Endodermal cell (in vitro differentiated cells): ENCODE data around the gene KCNIP4. TPM values are rescaled to one million over a fixed set of nuclear protein-coding genes. Genes with fewer than 3 reads are reported as not detected.

Experiments used
- DNase-seq: peaks from one replicate; pipeline ENCODE4 v3.0.0-alpha.2; 2017
- H3K27ac ChIP-seq: 2 replicates; pipeline ENCODE4 v1.5.1; 2013; ENCODE audit warnings: mild to moderate bottlenecking, low read depth, low read length, moderate library complexity
- H3K27me3 ChIP-seq: 2 replicates; pipeline ENCODE4 v1.6.1; 2013; ENCODE audit warnings: mild to moderate bottlenecking, low read length, moderate library complexity; ENCODE audit not compliant: insufficient read depth, control insufficient read depth, poor library complexity, severe bottlenecking
- H3K36me3 ChIP-seq: 2 replicates; pipeline ENCODE4 v1.7.0; 2013; ENCODE audit warnings: mild to moderate bottlenecking, low read length, moderate library complexity; ENCODE audit not compliant: control insufficient read depth, insufficient read depth
- H3K4me1 ChIP-seq: one replicate; pipeline ENCODE4 v1.7.0; 2013; ENCODE audit warnings: low read length; ENCODE audit not compliant: control insufficient read depth, insufficient read depth
- H3K4me3 ChIP-seq: 2 replicates; pipeline ENCODE4 v1.5.1; 2013; ENCODE audit warnings: mild to moderate bottlenecking, low read length, moderate library complexity
- H3K9ac ChIP-seq: 2 replicates; pipeline ENCODE4 v1.6.1; 2013; ENCODE audit warnings: mild to moderate bottlenecking, low read length, moderate library complexity; ENCODE audit not compliant: poor library complexity, severe bottlenecking; ENCODE audit errors: extremely low read depth
- H3K9me3 ChIP-seq: 2 replicates; pipeline ENCODE4 v1.6.1; 2013; ENCODE audit warnings: mild to moderate bottlenecking, low read length, moderate library complexity; ENCODE audit not compliant: control insufficient read depth
- H3K27ac Mint-ChIP-seq: 2 replicates; pipeline ENCODE4 v1.8.0; 2020; ENCODE audit warnings: mixed read lengths
- H3K27me3 Mint-ChIP-seq: 2 replicates; pipeline ENCODE4 v1.8.0; 2021; ENCODE audit warnings: mild to moderate bottlenecking, mixed read lengths; ENCODE audit not compliant: insufficient read depth
- H3K36me3 Mint-ChIP-seq: 2 replicates; pipeline ENCODE4 v1.8.0; 2020; ENCODE audit warnings: low read depth, mixed read lengths
- H3K4me1 Mint-ChIP-seq: 2 replicates; pipeline ENCODE4 v1.8.0; 2020; ENCODE audit warnings: mixed read lengths
- H3K4me3 Mint-ChIP-seq: 2 replicates; pipeline ENCODE4 v1.8.0; 2020; ENCODE audit warnings: mild to moderate bottlenecking, moderate library complexity, mixed read lengths
- H3K9me3 Mint-ChIP-seq: 2 replicates; pipeline ENCODE4 v1.8.0; 2020; ENCODE audit warnings: mild to moderate bottlenecking, mixed read lengths
- WGBS, 2 experiments: methylation state at CpG; one replicate each; pipeline versions ENCODE4 v1.1.5 to v1.1.7; 2013; ENCODE audit warnings: missing lambda C conversion rate in 2 of 2, mixed read lengths in 1 of 2; ENCODE audit not compliant: insufficient coverage in 1 of 2, insufficient read length in 1 of 2; 5-methylcytosine and 5-hydroxymethylcytosine counted together
- total RNA-seq, 2 donors: library from RNA; stranded (reverse); fragmentation: NEBNext Ultra II Directional in 1 of 2; extraction: Animal tissue kit (Norgen Biotek cat#: 25700) in 1 of 2; gene quantifications; 2 replicates in 1 of 2; 3 replicates in 1 of 2; pipeline ENCODE4 v1.2.1, GENCODE V29; 2021
- TF ChIP-seq, protein P1 (sequence below): fragments of 200-600 bp; sonication (generic); conservative IDR thresholded peaks from 2 replicates; pipeline ENCODE4 v1.5.0; 2021; ENCODE audit warnings: antibody characterized with exemption, mild to moderate bottlenecking

The KCNIP4 gene
- total RNA-seq, 2 donors from 2014 or later = not detected

DNA sequence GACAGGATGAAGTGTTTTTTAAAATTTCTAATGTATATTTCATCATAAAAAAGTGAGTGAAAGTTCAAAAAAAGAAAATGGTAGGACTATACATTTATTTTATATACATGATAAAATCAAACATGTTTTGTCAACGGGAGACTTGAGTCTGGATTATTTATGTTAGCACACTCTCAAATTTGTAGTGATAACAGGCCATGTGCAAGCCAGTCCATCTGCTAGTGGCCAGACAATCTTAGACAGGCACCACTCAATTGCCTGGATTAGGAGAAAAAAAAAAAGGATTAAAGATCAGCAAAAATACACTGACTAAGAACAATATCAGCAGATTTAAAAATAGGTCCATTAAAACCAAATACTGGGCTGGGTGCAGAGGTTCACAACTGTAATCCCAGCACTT, 71.9 kb downstream of the KCNIP4 start:
- no peaks in the 10 kb centered on the region for H3K36me3 Mint-ChIP-seq
- Histone ChIP-seq H3K36me3 (no peaks in the 10 kb centered on the region), H3K27me3 (no peaks in the 10 kb centered on the region), H3K9me3 (no peaks in the 10 kb centered on the region), H3K4me1 (no peaks in the 10 kb centered on the region), H3K9ac (no peak overlapping the region), H3K4me3 (no peak overlapping the region), H3K27ac (no peak overlapping the region)
- H3K9me3 Mint-ChIP-seq = no peaks in the 10 kb centered on the region
- TF ChIP-seq, protein P1, sequence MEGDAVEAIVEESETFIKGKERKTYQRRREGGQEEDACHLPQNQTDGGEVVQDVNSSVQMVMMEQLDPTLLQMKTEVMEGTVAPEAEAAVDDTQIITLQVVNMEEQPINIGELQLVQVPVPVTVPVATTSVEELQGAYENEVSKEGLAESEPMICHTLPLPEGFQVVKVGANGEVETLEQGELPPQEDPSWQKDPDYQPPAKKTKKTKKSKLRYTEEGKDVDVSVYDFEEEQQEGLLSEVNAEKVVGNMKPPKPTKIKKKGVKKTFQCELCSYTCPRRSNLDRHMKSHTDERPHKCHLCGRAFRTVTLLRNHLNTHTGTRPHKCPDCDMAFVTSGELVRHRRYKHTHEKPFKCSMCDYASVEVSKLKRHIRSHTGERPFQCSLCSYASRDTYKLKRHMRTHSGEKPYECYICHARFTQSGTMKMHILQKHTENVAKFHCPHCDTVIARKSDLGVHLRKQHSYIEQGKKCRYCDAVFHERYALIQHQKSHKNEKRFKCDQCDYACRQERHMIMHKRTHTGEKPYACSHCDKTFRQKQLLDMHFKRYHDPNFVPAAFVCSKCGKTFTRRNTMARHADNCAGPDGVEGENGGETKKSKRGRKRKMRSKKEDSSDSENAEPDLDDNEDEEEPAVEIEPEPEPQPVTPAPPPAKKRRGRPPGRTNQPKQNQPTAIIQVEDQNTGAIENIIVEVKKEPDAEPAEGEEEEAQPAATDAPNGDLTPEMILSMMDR = no peak
- no peak overlapping the region for H3K4me3 Mint-ChIP-seq
- H3K4me1 Mint-ChIP-seq = peaks cover 3% of the 10 kb centered on the region
- DNase-seq = no peak
- no peak overlapping the region for H3K27ac Mint-ChIP-seq
- 93% methylated on average over 1 of the region's 1 CpG; no CpG with 5 or more reads in 1 of the 2 experiments for WGBS, 2 experiments
- no peaks in the 10 kb centered on the region for H3K27me3 Mint-ChIP-seq

GRCh38 chr4:21873145-21873544, 75.4 kb downstream of the KCNIP4 start:
- H3K36me3 Mint-ChIP-seq = no peaks in the 10 kb centered on the region
- no peaks in the 10 kb centered on the region for H3K36me3 ChIP-seq
- no peaks in the 10 kb centered on the region for H3K9me3 Mint-ChIP-seq
- no peak overlapping the region for H3K9ac ChIP-seq
- peaks cover 3% of the 10 kb centered on the region for H3K4me1 Mint-ChIP-seq
- H3K27me3 Mint-ChIP-seq = no peaks in the 10 kb centered on the region
- H3K27ac Mint-ChIP-seq = no peak overlapping the region
- no peaks in the 10 kb centered on the region for H3K27me3 ChIP-seq
- no peak overlapping the region for H3K27ac ChIP-seq
- no peak for DNase-seq
- no peaks in the 10 kb centered on the region for H3K4me1 ChIP-seq
- no peak overlapping the region for H3K4me3 ChIP-seq
- H3K9me3 ChIP-seq = no peaks in the 10 kb centered on the region
- TF ChIP-seq, protein P1 = no peak
- no CpG with 5 or more reads among the region's 1 CpG for WGBS, 2 experiments
- no peak overlapping the region for H3K4me3 Mint-ChIP-seq

GRCh38 chr4:21872101-21872500, 76.5 kb downstream of the KCNIP4 start:
- no peak overlapping the region for H3K4me3 ChIP-seq
- peaks cover 3% of the 10 kb centered on the region for H3K4me1 Mint-ChIP-seq
- H3K4me1 ChIP-seq = no peaks in the 10 kb centered on the region
- H3K9me3 Mint-ChIP-seq = no peaks in the 10 kb centered on the region
- no peaks in the 10 kb centered on the region for H3K9me3 ChIP-seq
- H3K4me3 Mint-ChIP-seq = no peak overlapping the region
- H3K9ac ChIP-seq = no peak overlapping the region
- TF ChIP-seq, protein P1 = no peak
- no peaks in the 10 kb centered on the region for H3K36me3 ChIP-seq
- H3K27ac Mint-ChIP-seq = no peak overlapping the region
- H3K27me3 ChIP-seq = no peaks in the 10 kb centered on the region
- no peak for DNase-seq
- H3K27ac ChIP-seq = no peak overlapping the region
- 83 to 88% methylated on average over 5 of the region's 5 CpGs for WGBS, 2 experiments
- no peaks in the 10 kb centered on the region for H3K36me3 Mint-ChIP-seq
- no peaks in the 10 kb centered on the region for H3K27me3 Mint-ChIP-seq
